PFSK-1 (cell line): ENCODE data around the gene KREMEN2.

ENCODE experiments used
- FOXP2 ChIP-seq: optimal IDR thresholded peaks from 2 replicates; pipeline ENCODE3; 2011; ENCODE audit warnings: borderline replicate concordance, control low read depth, inconsistent platforms; ENCODE audit not compliant: insufficient read depth; ENCODE audit errors: extremely low read length, extremely low read depth
- POLR2AphosphoS5 ChIP-seq: IDR thresholded peaks from 2 replicates; pipeline ENCODE4 v1.6.1; 2012; ENCODE audit warnings: low read depth, mild to moderate bottlenecking, control low read depth, low read length, moderate library complexity
- SIN3A ChIP-seq: IDR thresholded peaks from 2 replicates; pipeline ENCODE4 v1.6.1; 2012; ENCODE audit warnings: mild to moderate bottlenecking, low read length, moderate library complexity, borderline replicate concordance; ENCODE audit not compliant: insufficient read depth
- TAF1 ChIP-seq: IDR thresholded peaks from 2 replicates; pipeline ENCODE4 v1.6.1; 2012; ENCODE audit warnings: low read length, control low read depth, borderline replicate concordance; ENCODE audit not compliant: insufficient read depth
- TF ChIP-seq, protein P1 (sequence below), 2 experiments: IDR thresholded peaks; 2 replicates each; pipeline versions ENCODE4 v1.6.1 to v1.8.0; 2011 to 2012; ENCODE audit warnings: low read depth in 2 of 2, low read length in 2 of 2, control low read depth in 1 of 2, inconsistent platforms in 1 of 2, mild to moderate bottlenecking in 1 of 2, moderate library complexity in 1 of 2; ENCODE audit not compliant: insufficient read depth in 1 of 2

KREMEN2 gene

DNA sequence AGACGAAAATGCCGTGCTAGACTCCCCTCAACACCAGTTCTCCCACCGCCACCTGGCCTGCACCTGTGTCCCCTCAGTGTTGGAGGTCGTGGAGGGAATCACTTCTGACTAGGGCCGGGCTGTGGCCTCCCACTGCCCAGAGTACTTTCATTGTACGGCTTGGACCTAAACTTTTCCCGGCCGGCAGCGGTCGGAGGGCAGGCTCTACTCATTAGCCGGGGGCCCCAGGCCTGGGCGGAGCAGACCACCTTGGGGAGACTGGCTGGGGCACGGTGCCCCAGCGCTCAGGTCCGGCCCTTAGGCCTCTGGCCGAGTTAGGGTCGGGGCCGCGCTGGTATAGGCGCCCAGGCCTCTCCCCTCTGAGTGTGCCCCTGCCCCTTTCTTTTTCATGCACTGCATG, 53.3 kb downstream of the KREMEN2 start:
- TF ChIP-seq TAF1 (no peak), POLR2AphosphoS5 (no peak), FOXP2 (no peak), SIN3A (no peak)
- TF ChIP-seq, protein P1, sequence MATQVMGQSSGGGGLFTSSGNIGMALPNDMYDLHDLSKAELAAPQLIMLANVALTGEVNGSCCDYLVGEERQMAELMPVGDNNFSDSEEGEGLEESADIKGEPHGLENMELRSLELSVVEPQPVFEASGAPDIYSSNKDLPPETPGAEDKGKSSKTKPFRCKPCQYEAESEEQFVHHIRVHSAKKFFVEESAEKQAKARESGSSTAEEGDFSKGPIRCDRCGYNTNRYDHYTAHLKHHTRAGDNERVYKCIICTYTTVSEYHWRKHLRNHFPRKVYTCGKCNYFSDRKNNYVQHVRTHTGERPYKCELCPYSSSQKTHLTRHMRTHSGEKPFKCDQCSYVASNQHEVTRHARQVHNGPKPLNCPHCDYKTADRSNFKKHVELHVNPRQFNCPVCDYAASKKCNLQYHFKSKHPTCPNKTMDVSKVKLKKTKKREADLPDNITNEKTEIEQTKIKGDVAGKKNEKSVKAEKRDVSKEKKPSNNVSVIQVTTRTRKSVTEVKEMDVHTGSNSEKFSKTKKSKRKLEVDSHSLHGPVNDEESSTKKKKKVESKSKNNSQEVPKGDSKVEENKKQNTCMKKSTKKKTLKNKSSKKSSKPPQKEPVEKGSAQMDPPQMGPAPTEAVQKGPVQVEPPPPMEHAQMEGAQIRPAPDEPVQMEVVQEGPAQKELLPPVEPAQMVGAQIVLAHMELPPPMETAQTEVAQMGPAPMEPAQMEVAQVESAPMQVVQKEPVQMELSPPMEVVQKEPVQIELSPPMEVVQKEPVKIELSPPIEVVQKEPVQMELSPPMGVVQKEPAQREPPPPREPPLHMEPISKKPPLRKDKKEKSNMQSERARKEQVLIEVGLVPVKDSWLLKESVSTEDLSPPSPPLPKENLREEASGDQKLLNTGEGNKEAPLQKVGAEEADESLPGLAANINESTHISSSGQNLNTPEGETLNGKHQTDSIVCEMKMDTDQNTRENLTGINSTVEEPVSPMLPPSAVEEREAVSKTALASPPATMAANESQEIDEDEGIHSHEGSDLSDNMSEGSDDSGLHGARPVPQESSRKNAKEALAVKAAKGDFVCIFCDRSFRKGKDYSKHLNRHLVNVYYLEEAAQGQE (IDR thresholded peaks at IDR 0.05; ENCODE audit: insufficient read depth in 1 of 2, low read depth in 2 of 2, low read length in 2 of 2): no peak
